Measurements from ENCODE around the gene MRPS9.

The MRPS9 gene

GRCh38 chr2:105076121-105076520, 38.3 kb downstream of the MRPS9 start:
- no peak for TF ChIP-seq CTCF (IDR thresholded peaks at IDR 0.05; ENCODE audit: extremely low read depth, missing control alignments)
- no peak for DNase-seq (ENCODE audit: low spot score)

- no peak for DNase-seq (ENCODE audit: low spot score)
- TF ChIP-seq CTCF (IDR thresholded peaks at IDR 0.05; ENCODE audit: extremely low read depth, missing control alignments): no peak
Measured at GRCh38 chr2:105078906-105079495, 41.1 kb downstream of the MRPS9 start.

GRCh38 chr2:105080461-105080860, 42.6 kb downstream of the MRPS9 start:
- TF ChIP-seq CTCF (IDR thresholded peaks at IDR 0.05; ENCODE audit: extremely low read depth, missing control alignments): no peak
- DNase-seq (ENCODE audit: low spot score): no peak

- DNase-seq (ENCODE audit: low spot score): no peak
Measured at GRCh38 chr2:105081006-105081601, 43.2 kb downstream of the MRPS9 start.

GRCh38 chr2:105082107-105082506, 44.2 kb downstream of the MRPS9 start:
- no peak for TF ChIP-seq CTCF (IDR thresholded peaks at IDR 0.05; ENCODE audit: extremely low read depth, missing control alignments)

More at GRCh38 chr2:105081006-105081601, 43.2 kb downstream of the MRPS9 start:
- TF ChIP-seq CTCF (IDR thresholded peaks at IDR 0.05; ENCODE audit: extremely low read depth, missing control alignments): no peak

GRCh38 chr2:105085525-105085924, 47.7 kb downstream of the MRPS9 start:
- TF ChIP-seq CTCF (IDR thresholded peaks at IDR 0.05; ENCODE audit: extremely low read depth, missing control alignments): no peak
- no peak for DNase-seq (ENCODE audit: low spot score)

More at GRCh38 chr2:105082107-105082506, 44.2 kb downstream of the MRPS9 start:
- DNase-seq (ENCODE audit: low spot score): no peak

GRCh38 chr2:105087273-105087672, 49.4 kb downstream of the MRPS9 start:
- TF ChIP-seq CTCF (IDR thresholded peaks at IDR 0.05; ENCODE audit: extremely low read depth, missing control alignments): no peak
- DNase-seq (ENCODE audit: low spot score): no peak

Data from GM20000 (cell line).